Hepatocyte (in vitro differentiated cells): ENCODE results near the gene COMT. TPM values are rescaled to one million over a fixed set of nuclear protein-coding genes. Genes with fewer than 3 reads are reported as not detected.

Experiments used
- DNase-seq: peaks from one replicate; pipeline ENCODE4 v3.0.0-alpha.2; 2016; ENCODE audit warnings: low spot score
- H2AFZ ChIP-seq: fragments of 200-600 bp; sonication (generic); 2 replicates; pipeline ENCODE4 v1.6.0; 2016; ENCODE audit warnings: antibody characterized with exemption, mild to moderate bottlenecking
- H3K27ac ChIP-seq: fragments of 200-600 bp; sonication (generic); 2 replicates; pipeline ENCODE4 v1.5.1; 2016; ENCODE audit warnings: mild to moderate bottlenecking
- H3K27me3 ChIP-seq: fragments of 200-600 bp; sonication (generic); 2 replicates; pipeline ENCODE4 v1.6.1; 2016
- H3K36me3 ChIP-seq: fragments of 200-600 bp; sonication (generic); replicated peaks from 2 replicates; pipeline ENCODE4 v1.5.1; 2016; ENCODE audit warnings: low read depth; ENCODE audit not compliant: insufficient read depth
- H3K4me1 ChIP-seq: fragments of 200-600 bp; sonication (generic); 2 replicates; pipeline ENCODE4 v1.5.1; 2016; ENCODE audit warnings: mild to moderate bottlenecking, moderate library complexity; ENCODE audit not compliant: insufficient read depth
- H3K4me2 ChIP-seq: fragments of 200-600 bp; sonication (generic); 2 replicates; pipeline ENCODE4 v1.6.0; 2016
- H3K4me3 ChIP-seq: fragments of 200-600 bp; sonication (generic); 2 replicates; pipeline ENCODE4 v1.5.1; 2016; ENCODE audit warnings: mild to moderate bottlenecking
- H3K79me2 ChIP-seq: fragments of 200-600 bp; sonication (generic); 2 replicates; pipeline ENCODE4 v1.6.0; 2017; ENCODE audit warnings: mild to moderate bottlenecking
- H3K9me2 ChIP-seq: fragments of 200-600 bp; sonication (generic); replicated peaks from 2 replicates; pipeline ENCODE4 v1.6.0; 2017; ENCODE audit warnings: mild to moderate bottlenecking; ENCODE audit not compliant: insufficient read depth
- H3K9me3 ChIP-seq: fragments of 200-600 bp; sonication (generic); 2 replicates; pipeline ENCODE4 v1.5.1; 2016; ENCODE audit warnings: low read depth, mild to moderate bottlenecking
- H4K20me1 ChIP-seq: fragments of 200-600 bp; sonication (generic); 2 replicates; pipeline ENCODE4 v1.6.0; 2016; ENCODE audit warnings: mild to moderate bottlenecking; ENCODE audit not compliant: insufficient read depth, poor library complexity, severe bottlenecking
- CTCF ChIP-seq: fragments of 200-600 bp; sonication (generic); IDR thresholded peaks from 2 replicates; pipeline ENCODE4 v1.5.1; 2016; ENCODE audit warnings: antibody characterized with exemption, mild to moderate bottlenecking; ENCODE audit not compliant: poor library complexity
- EZH2 ChIP-seq: fragments of 200-600 bp; sonication (generic); IDR thresholded peaks from 2 replicates; pipeline ENCODE4 v1.6.1; 2016; ENCODE audit warnings: antibody characterized with exemption, mild to moderate bottlenecking, borderline replicate concordance
- EZH2phosphoT487 ChIP-seq: fragments of 200-600 bp; sonication (generic); IDR thresholded peaks from one replicate; pipeline ENCODE4 v1.6.1; 2018; ENCODE audit warnings: antibody characterized with exemption, mild to moderate bottlenecking, low read depth, moderate library complexity; ENCODE audit not compliant: unreplicated experiment, severe bottlenecking
- WGBS: methylation state at CpG from one replicate; pipeline ENCODE4 v1.1.6; 2016; ENCODE audit warnings: low lambda C conversion rate; ENCODE audit errors: missing lambda C conversion rate; 5-methylcytosine and 5-hydroxymethylcytosine counted together
- polyA plus RNA-seq: library from polyadenylated mRNA; unstranded; fragments of >200 nt; fragmentation: Nextera tagmentation; extraction: Ambion mirVana; gene quantifications from 2 replicates; pipeline ENCODE4 v1.2.1, GENCODE V29; 2016
- total RNA-seq: library from RNA; depleted of rRNA; stranded (reverse); fragments of >200 nt; gene quantifications from 2 replicates; pipeline ENCODE4 v1.2.3, GENCODE V29; 2014

The COMT gene
- total and polyA plus RNA-seq, 2 experiments from 2014 or later: 74.5 to 153 TPM

DNA sequence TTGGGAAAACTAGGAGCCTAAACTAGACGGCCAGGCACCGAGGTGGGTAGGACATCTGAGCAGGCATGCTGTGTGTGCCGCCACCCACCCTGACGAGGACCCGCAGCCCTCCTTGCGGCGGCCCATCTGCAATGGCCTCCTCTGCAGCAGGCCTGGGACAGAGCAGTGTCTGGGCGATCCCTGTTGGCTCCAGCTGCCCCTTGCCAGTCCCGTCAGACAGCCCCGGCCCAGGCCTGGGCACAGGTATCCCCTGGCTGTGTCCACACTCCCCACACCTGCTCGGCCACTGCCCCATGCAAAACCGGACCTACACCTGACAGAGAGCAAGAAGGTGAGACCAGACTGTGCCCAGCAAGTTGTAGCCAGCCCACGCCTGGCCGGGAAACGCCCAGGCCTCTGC lies 48.2 kb upstream of the COMT start:
- DNase-seq: no peak
- Histone ChIP-seq H3K36me3 (no peaks in the 10 kb centered on the region), H3K4me2 (no peak overlapping the region), H3K9me2 (no peaks in the 10 kb centered on the region), H3K27ac (no peak overlapping the region), H4K20me1 (no peaks in the 10 kb centered on the region), H3K27me3 (no peaks in the 10 kb centered on the region), H3K4me1 (peaks cover 21% of the 10 kb centered on the region), H3K79me2 (no peaks in the 10 kb centered on the region), H3K9me3 (no peaks in the 10 kb centered on the region), H3K4me3 (no peak overlapping the region), H2AFZ (no peak overlapping the region)
- TF ChIP-seq CTCF (no peak), EZH2 (no peak), EZH2phosphoT487 (no peak)
- WGBS: 92% methylated on average over 15 of the region's 15 CpGs

DNA sequence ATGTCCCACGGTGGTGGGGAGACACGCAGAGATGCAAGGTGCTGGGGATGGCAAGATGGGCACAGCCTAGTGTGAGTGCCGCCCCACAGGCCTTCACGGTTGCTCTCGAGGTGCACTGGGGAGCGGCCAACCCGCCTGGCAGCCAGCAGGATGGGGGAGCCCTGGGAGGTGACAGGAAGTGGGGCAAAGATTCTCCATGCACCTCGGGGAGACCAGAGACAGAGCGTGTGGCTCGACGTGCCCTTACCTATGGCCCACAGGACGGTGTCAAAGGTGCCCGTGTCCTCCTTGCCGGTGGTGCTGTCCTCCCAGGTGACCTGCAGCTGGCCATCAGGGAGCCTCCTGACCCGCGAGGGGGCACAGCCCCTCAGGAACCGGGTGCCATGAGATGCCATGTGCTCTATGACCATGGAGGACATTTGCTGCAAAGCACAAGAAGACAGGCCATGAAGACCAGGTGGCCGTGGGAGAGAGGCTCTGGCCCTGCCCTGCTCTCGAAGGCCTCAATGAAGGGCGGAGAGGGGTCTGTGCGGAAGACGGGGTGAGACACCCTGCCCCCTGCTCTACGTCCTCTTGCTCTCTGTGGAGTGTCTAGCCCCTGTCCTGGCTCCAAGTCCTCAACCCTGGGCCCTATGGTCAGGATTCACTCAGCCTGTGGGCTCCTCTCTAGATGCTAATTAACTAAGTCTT lies 46.3 kb upstream of the COMT start:
- Histone ChIP-seq H3K4me2 (no peak overlapping the region), H3K4me3 (no peak overlapping the region), H3K27me3 (no peaks in the 10 kb centered on the region), H3K36me3 (no peaks in the 10 kb centered on the region), H2AFZ (no peak overlapping the region), H3K4me1 (peaks cover 21% of the 10 kb centered on the region), H3K9me2 (no peaks in the 10 kb centered on the region), H3K9me3 (no peaks in the 10 kb centered on the region), H4K20me1 (no peaks in the 10 kb centered on the region), H3K79me2 (no peaks in the 10 kb centered on the region), H3K27ac (no peak overlapping the region)
- TF ChIP-seq EZH2phosphoT487 (no peak), EZH2 (no peak), CTCF (no peak)
- 97% methylated on average over 23 of the region's 23 CpGs for WGBS
- DNase-seq: no peak

- no peaks in the 10 kb centered on the region for H3K9me3 ChIP-seq
These were observed 44.8 kb upstream of the COMT start for GRCh38 chr22:19896665-19897355.

More at GRCh38 chr22:19896665-19897355, 44.8 kb upstream of the COMT start:
- H4K20me1 ChIP-seq: no peaks in the 10 kb centered on the region
- no peak overlapping the region for H3K4me3 ChIP-seq
- H3K9me2 ChIP-seq: no peaks in the 10 kb centered on the region
- H3K27ac ChIP-seq: no peak overlapping the region
- no peak for TF ChIP-seq EZH2
- TF ChIP-seq EZH2phosphoT487: no peak
- no peak for TF ChIP-seq CTCF
- no peak for DNase-seq
- no peaks in the 10 kb centered on the region for H3K79me2 ChIP-seq
- peaks cover 9% of the 10 kb centered on the region for H3K4me1 ChIP-seq
- no peak overlapping the region for H2AFZ ChIP-seq
- WGBS: 80% methylated on average over 15 of the region's 15 CpGs
- no peak overlapping the region for H3K4me2 ChIP-seq
- H3K36me3 ChIP-seq: no peaks in the 10 kb centered on the region
- H3K27me3 ChIP-seq: no peaks in the 10 kb centered on the region
